ENCODE data around the gene MATK.

The MATK gene

GRCh38 chr19:3746371-3747056, 39.7 kb downstream of the MATK start:
- DNase-seq = no peak

DNA sequence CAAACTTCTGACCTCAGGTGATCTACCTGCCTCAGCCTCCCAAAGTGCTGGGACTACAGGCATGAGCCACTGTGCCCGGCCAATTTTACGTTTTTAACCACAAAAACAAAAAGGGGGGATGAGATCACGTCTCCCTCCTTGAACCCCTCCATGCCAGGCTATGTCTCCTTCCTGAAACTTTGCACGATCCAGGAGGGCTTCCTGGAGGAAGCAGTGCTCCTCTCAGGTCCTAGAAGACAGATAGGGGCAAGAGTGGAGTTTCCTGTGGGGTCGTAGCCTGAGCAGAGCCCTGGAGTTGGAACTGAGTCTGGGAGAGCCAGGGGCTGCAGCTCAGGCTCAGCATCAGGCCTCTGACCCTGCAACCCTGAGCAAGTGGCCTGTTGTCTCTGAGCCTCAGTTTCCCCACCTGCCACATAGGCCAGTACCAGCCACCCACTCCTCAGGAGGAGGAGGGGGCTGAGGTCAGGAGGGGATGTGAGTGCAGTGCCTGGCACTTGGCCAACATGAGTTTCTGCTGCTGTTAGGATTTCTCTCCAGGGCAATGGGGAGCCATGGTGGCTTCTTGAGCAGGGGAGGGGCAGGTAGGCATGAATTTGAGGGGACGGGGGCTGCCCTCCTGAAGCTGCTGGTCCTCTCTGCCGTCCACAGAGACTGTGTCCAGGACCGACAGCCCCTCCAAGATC, 40.7 kb downstream of the MATK start:
- no peak for DNase-seq

- DNase-seq = peak in 1 of 2 donors; percentile 27
These were observed 42.7 kb downstream of the MATK start for GRCh38 chr19:3743486-3743885.

DNA sequence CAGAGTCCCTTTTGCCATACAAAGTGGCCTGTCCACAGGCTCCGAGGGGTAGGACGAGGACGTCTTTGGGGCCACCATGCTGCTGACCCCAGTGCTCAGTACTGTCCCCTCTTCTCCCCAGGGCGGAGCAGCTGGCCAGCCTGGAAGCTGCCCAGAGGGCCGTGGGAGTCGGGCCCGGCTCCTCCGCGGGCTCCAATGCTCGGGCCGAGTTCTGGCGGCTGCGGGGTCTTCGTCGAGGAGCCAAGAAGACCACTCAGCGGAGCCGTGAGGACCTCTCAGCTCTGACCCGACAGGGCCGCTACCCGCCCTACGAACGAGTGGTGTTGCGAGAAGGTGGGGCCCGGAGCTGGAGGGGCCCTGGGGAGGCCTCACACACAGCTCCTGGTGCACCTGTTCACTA, 45.8 kb downstream of the MATK start:
- DNase-seq = no peak

GRCh38 chr19:3738477-3739220, 47.5 kb downstream of the MATK start:
- no peak for DNase-seq

- no peak for DNase-seq
These were observed 48.5 kb downstream of the MATK start for GRCh38 chr19:3737487-3738205.

DNA sequence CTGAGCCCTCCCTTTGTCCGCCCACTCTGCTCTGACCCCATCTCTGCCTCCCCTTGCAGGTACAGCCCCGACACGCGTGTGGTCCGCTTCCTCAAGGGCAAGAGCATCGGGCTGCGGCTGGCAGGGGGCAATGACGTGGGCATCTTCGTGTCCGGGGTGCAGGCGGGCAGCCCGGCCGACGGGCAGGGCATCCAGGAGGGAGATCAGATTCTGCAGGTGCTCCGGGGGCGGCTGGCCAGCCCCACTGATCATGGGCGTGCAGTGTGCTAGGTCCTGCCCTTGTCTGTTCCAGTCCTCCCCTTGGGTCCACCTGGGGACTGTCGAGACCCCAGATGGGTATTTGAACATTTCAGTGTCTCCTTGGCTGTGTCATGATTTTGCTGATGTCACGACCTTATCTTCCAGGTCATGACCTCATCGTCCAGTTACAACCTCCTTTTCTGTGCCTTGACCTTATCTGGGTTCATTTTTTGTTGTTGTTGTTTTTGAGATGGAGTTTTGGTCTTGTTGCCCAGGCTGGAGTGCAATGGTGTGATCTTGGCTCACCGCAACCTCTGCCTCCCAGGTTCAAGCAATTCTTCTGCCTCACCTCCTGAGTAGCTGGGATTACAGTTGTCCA, 50.0 kb downstream of the MATK start:
- DNase-seq = no peak

DNA sequence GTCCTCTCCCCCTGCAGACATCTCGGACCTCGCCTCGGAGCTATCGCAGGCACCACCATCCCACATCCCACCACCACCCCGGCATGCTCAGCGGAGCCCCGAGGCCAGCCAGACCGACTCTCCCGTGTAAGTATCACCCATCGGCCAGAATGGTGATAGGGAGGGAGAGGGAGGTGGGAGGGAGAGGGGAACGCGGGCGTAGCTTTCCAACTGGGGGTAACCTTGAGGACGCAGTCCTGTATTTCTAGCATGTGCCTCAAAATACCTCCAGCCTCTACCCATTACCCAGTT, 51.9 kb downstream of the MATK start:
- no peak for DNase-seq

GRCh38 chr19:3733549-3734309, 52.5 kb downstream of the MATK start:
- DNase-seq = no peak

DNA sequence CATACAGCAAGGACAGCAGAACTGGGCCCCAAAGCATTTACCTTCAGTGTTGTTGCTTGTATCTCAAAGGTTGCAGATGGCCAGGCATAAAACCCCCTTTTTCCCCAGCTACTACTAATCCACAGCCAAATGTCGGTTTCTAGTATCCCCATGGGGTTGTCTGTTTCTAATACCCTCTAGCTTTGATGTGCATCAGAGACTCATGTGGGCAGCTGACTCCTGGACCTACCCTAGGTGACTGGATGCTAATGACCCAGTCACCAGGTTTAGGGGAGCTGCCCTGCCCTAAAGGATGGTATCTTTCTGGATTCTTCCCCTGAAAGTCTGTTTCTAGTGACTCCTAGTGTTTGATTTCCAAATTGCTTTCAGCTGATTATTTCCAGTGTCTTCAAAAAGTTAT, 54.1 kb downstream of the MATK start:
- DNase-seq = no peak

GRCh38 chr19:3730457-3730958, 55.7 kb downstream of the MATK start:
- no peak for DNase-seq

Measured in inflammatory macrophage treated with lipopolysaccharide for 1 hour (primary cell).